A549 (cell line): ENCODE results near the gene MARK2.

Experiments used
- BHLHE40 ChIP-seq: IDR thresholded peaks from 2 replicates; pipeline ENCODE4 v1.6.1; 2012; ENCODE audit warnings: low read depth, low read length, inconsistent platforms
- EHMT2 ChIP-seq: fragments of 200-600 bp; sonication (generic); IDR thresholded peaks from 2 replicates; pipeline ENCODE4 v1.6.1; 2016; ENCODE audit warnings: antibody characterized with exemption, low read depth, mild to moderate bottlenecking, moderate library complexity
- EP300 ChIP-seq, 2 experiments: fragments of >200 bp; sonication (Bioruptor Twin); formaldehyde crosslinking; IDR thresholded peaks; 2 replicates in 1 of 2; 3 replicates in 1 of 2; pipeline ENCODE4 v1.6.1; 2016 to 2017
- MAX ChIP-seq: IDR thresholded peaks from 2 replicates; pipeline ENCODE4 v1.6.1; 2012
- POLR2A ChIP-seq: IDR thresholded peaks from 2 replicates; pipeline ENCODE4 v1.6.1; 2012; ENCODE audit warnings: mild to moderate bottlenecking, low read length
- RAD21 ChIP-seq, 2 experiments: fragments of >200 bp in 1 of 2; sonication (Bioruptor Twin) in 1 of 2; formaldehyde crosslinking in 1 of 2; IDR thresholded peaks in 1 of 2; conservative IDR thresholded peaks in 1 of 2; 2 replicates in 1 of 2; 3 replicates in 1 of 2; pipeline ENCODE4 v1.6.1; 2012 to 2018; ENCODE audit warnings: inconsistent platforms in 1 of 2
- REST ChIP-seq: fragments of 200-600 bp; sonication (generic); IDR thresholded peaks from 2 replicates; pipeline ENCODE4 v1.6.1; 2016; ENCODE audit warnings: antibody characterized with exemption, mild to moderate bottlenecking, moderate library complexity
- TF ChIP-seq, protein P1 (sequence below): fragments of >200 bp; sonication (Bioruptor Twin); formaldehyde crosslinking; IDR thresholded peaks from 3 replicates; pipeline ENCODE4 v1.5.1; 2016

GRCh38 chr11:63817758-63818498, 21.0 kb upstream of the MARK2 start:
- TF ChIP-seq EHMT2 (no peak), RAD21 (conservative IDR thresholded peaks at IDR 0.05 in 1 of 2, IDR thresholded peaks at IDR 0.05 in 1 of 2) (no peak), MAX (no peak), EP300 (IDR thresholded peaks at IDR 0.05) (no peak), POLR2A (no peak), BHLHE40 (no peak), REST (no peak)
- TF ChIP-seq, protein P1, sequence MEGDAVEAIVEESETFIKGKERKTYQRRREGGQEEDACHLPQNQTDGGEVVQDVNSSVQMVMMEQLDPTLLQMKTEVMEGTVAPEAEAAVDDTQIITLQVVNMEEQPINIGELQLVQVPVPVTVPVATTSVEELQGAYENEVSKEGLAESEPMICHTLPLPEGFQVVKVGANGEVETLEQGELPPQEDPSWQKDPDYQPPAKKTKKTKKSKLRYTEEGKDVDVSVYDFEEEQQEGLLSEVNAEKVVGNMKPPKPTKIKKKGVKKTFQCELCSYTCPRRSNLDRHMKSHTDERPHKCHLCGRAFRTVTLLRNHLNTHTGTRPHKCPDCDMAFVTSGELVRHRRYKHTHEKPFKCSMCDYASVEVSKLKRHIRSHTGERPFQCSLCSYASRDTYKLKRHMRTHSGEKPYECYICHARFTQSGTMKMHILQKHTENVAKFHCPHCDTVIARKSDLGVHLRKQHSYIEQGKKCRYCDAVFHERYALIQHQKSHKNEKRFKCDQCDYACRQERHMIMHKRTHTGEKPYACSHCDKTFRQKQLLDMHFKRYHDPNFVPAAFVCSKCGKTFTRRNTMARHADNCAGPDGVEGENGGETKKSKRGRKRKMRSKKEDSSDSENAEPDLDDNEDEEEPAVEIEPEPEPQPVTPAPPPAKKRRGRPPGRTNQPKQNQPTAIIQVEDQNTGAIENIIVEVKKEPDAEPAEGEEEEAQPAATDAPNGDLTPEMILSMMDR, result no peak
